ENCODE measurements around the gene PPP1R1B. TPM values are rescaled to one million over a fixed set of nuclear protein-coding genes. Genes with fewer than 3 reads are reported as not detected.

PPP1R1B gene
- total RNA-seq, 2 experiments from 2014 or later = not detected

Other genes starting within 250 kb of the PPP1R1B start
- gene FBXL20, start 225.3 kb upstream of the PPP1R1B start, total RNA-seq = 10 to 100 TPM; 11.2 to 11.8 TPM
- 10 to 100 TPM; 52.8 to 53.2 TPM for gene MED1, start 175.7 kb upstream of the PPP1R1B start, total RNA-seq
- gene CDK12, start 165.5 kb upstream of the PPP1R1B start, total RNA-seq = 10 to 100 TPM; 77.5 TPM
- gene NEUROD2, start 19.0 kb upstream of the PPP1R1B start, total RNA-seq = not detected
- 10 to 100 TPM; 69.0 to 72.1 TPM for gene STARD3, start 10.2 kb downstream of the PPP1R1B start, total RNA-seq
- gene TCAP, start 38.4 kb downstream of the PPP1R1B start, total RNA-seq = 1 to 10 TPM; 1.3 to 1.8 TPM
- not detected for gene PNMT, start 41.5 kb downstream of the PPP1R1B start, total RNA-seq
- 10 to 100 TPM; 12.3 to 14.7 TPM for gene PGAP3, start 61.1 kb downstream of the PPP1R1B start, total RNA-seq
- gene ERBB2, start 73.1 kb downstream of the PPP1R1B start, total RNA-seq = 1 to 10 TPM; 2.1 to 3.0 TPM
- 10 to 100 TPM; 44.0 to 44.6 TPM for gene MIEN1, start 103.6 kb downstream of the PPP1R1B start, total RNA-seq
- under 1 TPM in 1 of 2 experiments, not detected in 1; 0.37 TPM for gene GRB7, start 111.0 kb downstream of the PPP1R1B start, total RNA-seq
- gene IKZF3, start 237.4 kb downstream of the PPP1R1B start, total RNA-seq = 10 to 100 TPM; 31.1 to 31.9 TPM
- not detected for gene ZPBP2, start 241.2 kb downstream of the PPP1R1B start, total RNA-seq